ENCODE data around the gene USP17L19.
"Not testable (repeated sequence)": the region's sequence is repeated elsewhere in the genome, so short reads cannot be mapped to it uniquely, and the experiment has no call there.

DNA sequence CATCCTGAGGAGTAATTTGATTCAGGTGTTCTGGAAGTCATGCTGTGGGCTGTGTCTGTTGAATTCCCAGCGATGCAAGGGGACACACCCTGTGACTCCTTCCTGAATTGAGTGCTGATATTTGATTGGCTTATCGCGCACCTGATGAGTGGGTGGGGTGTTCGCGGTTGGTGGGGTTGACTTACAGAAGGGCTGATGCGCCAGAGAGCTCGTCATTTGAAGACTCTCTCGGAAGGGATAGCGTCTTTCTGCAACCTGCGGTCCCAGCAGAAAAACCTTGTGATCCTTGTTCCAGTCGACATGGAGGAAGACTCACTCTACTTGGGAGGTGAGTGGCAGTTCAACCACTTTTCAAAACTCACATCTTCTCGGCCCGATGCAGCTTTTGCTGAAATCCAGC is at the start of gene USP17L19:
- not testable (repeated sequence) for TF ChIP-seq EZH2 (IDR thresholded peaks at IDR 0.05); POLR2AphosphoS5 (IDR thresholded peaks at IDR 0.05; ENCODE audit: borderline replicate concordance, low read depth, low read length)
